GM12874 (cell line): Measurements from ENCODE around the gene HDC.

ENCODE experiments used
- CTCF ChIP-seq: IDR thresholded peaks from 2 replicates; pipeline ENCODE4 v1.5.1; 2011; ENCODE audit warnings: low read depth, mild to moderate bottlenecking, control low read depth, low read length, moderate library complexity; ENCODE audit not compliant: insufficient read depth

HDC gene

GRCh38 chr15:50227076-50227475 is 38.5 kb downstream of the HDC start:
- no peak for TF ChIP-seq CTCF

- TF ChIP-seq CTCF, result no peak
Measured at GRCh38 chr15:50225938-50226337, 39.6 kb downstream of the HDC start.

GRCh38 chr15:50225057-50225456 is 40.5 kb downstream of the HDC start:
- no peak for TF ChIP-seq CTCF

GRCh38 chr15:50224606-50225005 is 40.9 kb downstream of the HDC start:
- no peak for TF ChIP-seq CTCF

- TF ChIP-seq CTCF, result no peak
Measured at GRCh38 chr15:50222181-50222580, 43.3 kb downstream of the HDC start.

GRCh38 chr15:50219820-50220219 is 45.7 kb downstream of the HDC start:
- TF ChIP-seq CTCF, result no peak

GRCh38 chr15:50218691-50219090 is 46.8 kb downstream of the HDC start:
- no peak for TF ChIP-seq CTCF

- TF ChIP-seq CTCF, result no peak
Measured at GRCh38 chr15:50218291-50218690, 47.2 kb downstream of the HDC start.
